ENCODE measurements around the gene PLA2G2C.

The PLA2G2C gene

DNA sequence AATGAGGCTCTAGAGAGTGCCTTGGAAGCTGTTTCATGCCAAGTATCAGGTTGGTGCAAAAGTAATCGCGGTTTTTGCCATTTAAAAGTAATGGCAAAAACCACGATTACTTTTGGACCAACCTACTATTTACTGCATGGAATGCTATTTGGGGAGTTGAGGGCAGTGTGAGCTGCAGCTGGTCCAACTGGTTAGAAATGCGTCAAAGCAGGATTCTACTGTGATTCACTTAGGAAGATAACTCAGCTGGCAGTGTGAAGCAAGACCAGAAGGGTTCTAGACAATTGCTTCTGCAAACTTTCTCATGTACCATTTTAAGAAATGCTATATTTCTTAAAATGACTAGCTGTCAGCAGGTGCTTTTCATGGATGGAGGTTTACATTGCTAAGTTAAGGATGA, 21.2 kb upstream of the PLA2G2C start:
- no peak for DNase-seq (ENCODE audit: low read depth)

DNA sequence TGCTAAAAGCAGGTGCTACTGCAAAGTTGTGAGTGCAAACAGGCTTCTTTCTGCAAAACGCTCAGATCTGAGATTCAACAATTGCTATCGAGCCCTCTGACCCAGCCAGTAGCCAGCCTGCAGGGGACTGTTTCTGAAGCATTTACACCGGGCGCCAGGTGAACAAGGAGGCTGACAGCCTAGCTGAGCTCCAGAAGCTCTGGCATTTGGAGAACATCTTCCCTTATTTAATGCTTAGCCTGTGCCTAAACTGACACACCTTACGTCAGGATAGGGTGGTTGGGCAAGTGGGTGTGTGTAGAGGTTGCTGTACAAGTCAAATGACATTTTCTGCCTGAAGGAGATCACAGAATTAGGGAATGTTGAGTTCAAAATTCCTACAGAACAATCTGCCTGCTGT, 15.8 kb upstream of the PLA2G2C start:
- no peak for DNase-seq (ENCODE audit: low read depth)

GRCh38 chr1:20200966-20201365, 14.6 kb upstream of the PLA2G2C start:
- no peak for DNase-seq (ENCODE audit: low read depth)

- no peak for DNase-seq (ENCODE audit: low read depth)
Measured at GRCh38 chr1:20199840-20200239, 13.5 kb upstream of the PLA2G2C start.

- DNase-seq (ENCODE audit: low read depth), result no peak
Measured at GRCh38 chr1:20199403-20199802, 13.1 kb upstream of the PLA2G2C start.

DNA sequence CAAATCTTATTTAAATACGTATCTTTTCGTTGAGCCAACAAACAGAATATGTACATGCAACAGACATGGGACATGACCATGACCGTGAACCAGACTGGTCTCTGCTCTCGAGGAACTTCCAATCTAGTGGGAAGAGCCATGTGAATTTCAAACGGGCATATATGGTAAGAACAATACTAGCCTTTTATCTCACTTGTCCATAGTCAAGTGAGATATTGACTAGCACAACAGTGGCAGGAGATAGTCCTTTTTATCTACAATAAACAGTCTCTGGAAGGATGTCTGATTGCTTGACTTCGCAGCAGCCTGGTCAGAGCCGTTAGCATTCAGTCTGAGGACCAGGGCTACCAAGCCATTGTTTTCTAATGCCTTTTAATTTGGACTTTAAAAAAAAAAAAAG, 12.6 kb upstream of the PLA2G2C start:
- DNase-seq (ENCODE audit: low read depth), result no peak

DNA sequence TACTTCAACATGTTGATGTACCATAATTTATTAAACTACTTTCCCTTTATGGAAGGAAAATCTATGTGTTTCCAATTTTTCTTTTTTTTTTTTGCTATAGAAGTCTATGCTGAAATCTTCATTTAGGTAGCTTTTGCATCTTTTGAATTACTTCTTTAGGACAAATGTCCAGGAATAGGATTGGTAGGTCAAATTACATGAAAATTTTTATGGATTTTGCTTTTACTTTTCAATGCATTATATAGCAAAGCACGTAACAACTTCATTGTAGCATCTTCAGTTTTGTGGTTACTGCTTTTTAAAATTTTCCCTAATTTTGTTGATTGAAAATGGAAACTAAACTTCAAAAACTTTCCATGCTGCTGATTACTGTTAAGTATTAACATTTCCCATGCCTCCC, 12.0 kb upstream of the PLA2G2C start:
- no peak for DNase-seq (ENCODE audit: low read depth)

- no peak for DNase-seq (ENCODE audit: low read depth)
Measured at GRCh38 chr1:20197329-20197791, 11.0 kb upstream of the PLA2G2C start.

DNA sequence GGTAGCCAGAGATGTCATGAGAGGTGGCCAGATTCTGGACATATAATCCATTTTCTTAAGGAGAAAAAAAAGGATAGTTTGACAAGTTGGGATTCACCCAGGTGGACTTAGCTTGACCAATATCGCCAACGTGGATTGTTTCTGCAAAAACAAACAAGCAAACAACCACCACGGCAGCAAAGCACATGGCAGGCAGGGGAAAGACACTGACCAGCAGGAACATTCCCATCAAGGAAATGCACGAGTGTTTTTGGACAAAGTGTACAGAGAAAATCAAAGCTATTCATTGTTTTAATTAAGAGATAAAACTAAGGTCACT, 9.1 kb upstream of the PLA2G2C start:
- no peak for DNase-seq (ENCODE audit: low read depth)

DNA sequence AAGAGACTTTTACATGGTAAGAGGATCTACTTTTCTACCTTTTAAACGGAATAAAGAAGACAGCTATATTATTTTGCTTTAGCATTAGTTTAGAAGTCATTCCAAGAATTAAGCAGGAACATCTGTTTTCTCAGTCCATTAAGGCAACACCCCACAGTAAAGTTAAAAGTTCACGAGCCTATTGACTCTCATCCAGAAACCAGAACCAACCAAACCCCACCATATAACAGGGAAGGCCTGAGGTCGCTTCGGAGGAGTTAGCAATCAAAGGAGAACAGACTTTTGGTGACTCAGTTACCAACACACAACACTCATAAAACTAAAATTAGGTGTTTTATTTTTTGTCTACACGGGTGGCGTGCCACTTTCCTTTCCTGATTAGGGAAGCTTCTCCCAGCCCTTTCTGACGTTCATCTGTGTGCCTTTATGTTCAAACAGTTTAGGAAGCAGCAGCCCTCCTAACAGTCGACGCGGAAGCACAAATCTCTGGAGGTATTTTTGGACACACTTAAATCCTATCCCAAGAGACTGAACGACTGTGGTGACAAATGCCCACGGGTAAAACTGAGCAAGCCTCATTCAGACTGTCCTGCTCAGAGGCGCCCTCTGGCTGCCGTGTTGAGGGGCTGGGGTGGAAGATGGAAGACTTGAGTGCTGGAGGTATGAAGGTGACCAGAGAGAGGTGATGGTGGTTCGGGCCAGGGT, 8.6 kb upstream of the PLA2G2C start:
- DNase-seq (ENCODE audit: low read depth), result peak; percentile 62

DNA sequence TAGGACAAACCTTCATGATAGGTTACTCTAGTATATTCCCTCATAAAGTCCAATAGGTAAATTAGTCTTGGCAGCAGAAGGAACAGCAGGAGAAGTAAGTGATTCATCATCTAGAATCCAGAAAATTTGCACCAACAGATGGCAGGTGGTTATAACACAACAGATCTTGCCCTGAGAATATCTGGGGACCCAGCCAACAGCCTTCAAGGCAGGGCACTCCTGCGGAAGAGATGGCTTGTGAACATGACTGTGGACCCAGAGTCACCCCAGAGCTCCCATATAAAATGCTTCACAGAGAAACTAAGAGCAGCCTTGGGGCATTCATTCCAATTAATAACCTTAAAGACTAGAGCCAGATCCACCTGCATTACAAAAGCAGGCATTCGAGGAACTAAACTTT, 7.9 kb upstream of the PLA2G2C start:
- no peak for DNase-seq (ENCODE audit: low read depth)

- DNase-seq (ENCODE audit: low read depth), result no peak
Measured at GRCh38 chr1:20192871-20193411, 6.6 kb upstream of the PLA2G2C start.

DNA sequence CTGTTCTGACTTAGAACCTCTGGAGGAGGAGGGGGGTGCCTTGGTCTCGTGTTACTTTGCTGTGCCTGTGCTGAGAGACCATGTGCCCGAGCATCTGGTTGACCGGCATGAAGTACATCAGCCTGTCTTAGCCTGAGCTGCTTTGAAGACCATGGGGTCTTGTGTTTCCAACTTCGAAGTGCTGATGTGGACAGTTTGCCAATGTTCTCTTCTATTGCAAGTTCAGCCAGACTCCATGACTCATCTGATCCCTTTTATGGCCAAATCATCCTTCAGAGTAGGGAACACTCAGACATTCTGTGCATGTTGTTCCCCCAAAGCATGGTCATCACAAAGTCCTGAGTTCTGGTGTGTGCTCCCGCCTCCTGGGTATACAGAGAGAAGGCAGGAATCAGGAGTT, 6.0 kb upstream of the PLA2G2C start:
- DNase-seq (ENCODE audit: low read depth), result no peak

DNA sequence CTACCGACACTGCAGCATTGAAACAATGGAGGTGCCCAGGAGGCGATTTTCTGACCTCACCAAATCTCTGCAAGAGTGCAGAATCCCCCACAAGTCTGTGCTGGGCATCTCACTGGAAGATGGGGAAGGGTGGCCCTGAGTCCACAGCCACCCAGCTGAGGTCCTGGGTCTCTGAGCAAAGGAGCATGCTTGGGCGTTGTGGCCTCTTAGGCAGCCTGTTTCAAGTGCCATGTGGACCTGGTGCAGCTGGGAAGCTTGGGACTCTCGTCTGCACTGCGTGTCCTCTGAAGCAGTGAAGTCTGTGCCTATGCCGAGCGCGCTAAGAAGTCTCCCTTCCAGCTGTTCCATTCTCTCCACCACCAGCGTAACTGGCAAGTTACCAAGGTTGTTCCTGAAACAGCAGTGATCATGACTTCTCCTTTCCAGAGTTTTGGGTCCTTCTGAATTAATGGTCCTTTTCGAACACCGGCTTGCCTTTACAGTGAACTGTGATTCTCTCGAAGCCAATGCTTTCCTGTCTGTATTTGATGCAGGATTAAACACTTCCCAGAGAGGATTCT, 5.0 kb upstream of the PLA2G2C start:
- no peak for DNase-seq (ENCODE audit: low read depth)

DNA sequence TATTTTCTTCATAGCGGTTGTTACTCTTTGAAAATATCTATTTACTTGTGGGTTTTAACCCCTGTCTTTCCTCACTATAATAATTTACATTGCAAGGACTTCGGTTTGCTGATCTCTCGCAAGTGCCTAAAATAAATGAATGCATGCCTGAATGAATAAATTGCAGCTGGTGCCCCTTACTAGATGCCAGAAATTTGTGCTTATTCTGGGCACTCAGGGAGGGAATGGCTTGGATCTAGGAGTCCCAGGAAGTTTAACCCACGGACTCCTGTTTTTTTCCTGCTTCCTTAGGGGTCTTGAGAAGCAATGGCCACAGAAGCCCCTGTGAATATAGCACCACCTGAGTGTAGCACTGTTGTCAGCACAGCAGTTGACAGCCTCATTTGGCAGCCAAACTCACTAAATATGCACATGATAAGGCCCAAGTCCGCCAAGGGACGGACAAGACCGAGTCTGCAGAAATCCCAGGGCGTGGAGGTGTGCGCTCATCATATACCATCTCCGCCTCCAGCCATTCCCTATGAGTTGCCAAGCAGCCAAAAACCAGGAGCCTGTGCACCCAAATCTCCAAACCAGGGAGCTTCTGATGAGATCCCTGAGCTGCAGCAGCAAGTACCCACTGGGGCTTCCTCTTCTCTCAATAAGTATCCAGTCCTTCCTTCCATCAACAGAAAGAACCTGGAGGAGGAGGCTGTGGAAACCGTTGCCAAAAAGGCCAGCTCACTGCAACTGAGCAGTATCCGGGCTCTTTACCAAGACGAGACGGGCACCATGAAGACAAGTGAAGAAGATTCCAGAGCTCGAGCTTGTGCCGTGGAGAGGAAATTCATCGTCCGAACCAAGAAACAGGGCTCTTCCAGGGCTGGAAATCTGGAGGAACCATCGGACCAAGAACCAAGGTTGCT, 4.2 kb upstream of the PLA2G2C start:
- no peak for DNase-seq (ENCODE audit: low read depth)

GRCh38 chr1:20189664-20190063, 3.3 kb upstream of the PLA2G2C start:
- no peak for DNase-seq (ENCODE audit: low read depth)

GRCh38 chr1:20188455-20188817, 2.1 kb upstream of the PLA2G2C start:
- no peak for DNase-seq (ENCODE audit: low read depth)

GRCh38 chr1:20187813-20188454, 1.6 kb upstream of the PLA2G2C start:
- no peak for DNase-seq (ENCODE audit: low read depth)

- DNase-seq (ENCODE audit: low read depth), result no peak
Measured at GRCh38 chr1:20187103-20187812, 940 bp upstream of the PLA2G2C start.

- peak; percentile 18 for DNase-seq (ENCODE audit: low read depth)
Measured at GRCh38 chr1:20184997-20185833, 1.1 kb downstream of the PLA2G2C start.

DNA sequence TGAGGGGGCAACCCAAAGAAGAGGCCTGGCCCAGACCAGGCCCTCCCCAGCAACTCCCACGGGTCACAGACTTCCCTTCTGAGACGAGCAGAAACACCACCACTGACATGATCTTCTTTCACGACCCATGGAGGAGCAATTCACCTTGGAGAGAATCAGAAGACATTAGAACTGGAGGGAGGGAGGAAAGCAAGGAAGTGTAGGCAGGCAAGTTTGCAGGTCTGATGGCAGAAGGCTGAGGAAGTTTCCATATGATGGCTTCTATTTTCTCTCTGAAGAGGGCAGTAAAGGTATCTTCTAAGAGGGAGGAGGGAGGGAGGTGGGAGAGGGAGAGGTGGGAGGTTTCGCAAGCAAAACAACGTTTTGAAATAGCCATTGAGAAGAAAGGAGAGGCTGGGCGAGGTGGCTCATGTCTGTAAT, 1.8 kb downstream of the PLA2G2C start:
- no peak for DNase-seq (ENCODE audit: low read depth)

All from T follicular helper cell (primary cell).